ENCODE data around the gene BANP. TPM values are rescaled to one million over a fixed set of nuclear protein-coding genes. Genes with fewer than 3 reads are reported as not detected.
"Not testable (repeated sequence)": the region's sequence is repeated elsewhere in the genome, so short reads cannot be mapped to it uniquely, and the experiment has no call there.

Gene BANP
- total and polyA plus RNA-seq, 2 experiments from 2014 or later, result 14.8 TPM

DNA sequence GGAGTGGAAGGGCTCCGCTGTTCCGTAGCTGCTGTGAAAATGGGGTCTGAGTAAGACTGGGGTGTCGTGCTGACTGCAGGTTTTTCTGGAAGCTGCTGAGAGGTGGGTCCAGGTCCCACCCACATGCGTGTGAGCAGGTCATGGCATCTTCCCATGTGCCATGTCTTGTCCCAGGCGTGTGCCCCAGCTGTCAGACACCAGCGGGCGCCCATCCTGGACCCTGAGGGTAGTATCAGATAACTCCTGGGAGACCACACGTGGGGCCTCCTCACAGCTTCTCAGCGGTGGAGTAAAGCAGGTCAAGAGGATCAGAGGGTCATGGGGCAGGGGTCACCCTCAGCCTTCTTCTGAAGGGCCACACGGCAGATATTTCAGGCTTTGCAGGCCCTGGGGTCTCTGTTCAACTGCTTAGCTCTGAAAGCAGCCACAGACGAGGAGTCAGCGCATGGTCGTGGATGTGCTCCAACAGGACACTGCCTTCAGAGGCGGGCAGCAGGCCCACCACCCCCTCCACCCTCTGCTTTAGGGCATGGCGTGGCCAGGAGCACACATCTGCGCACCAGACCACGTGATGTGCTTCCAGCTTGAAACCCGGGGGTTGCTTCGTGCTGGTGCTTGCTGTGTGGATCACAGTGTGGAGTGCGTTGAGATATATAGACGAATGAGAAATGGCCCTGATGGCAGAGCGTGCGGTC, 68.7 kb downstream of the BANP start:
- H3F3A ChIP-seq (ENCODE audit: insufficient read depth), result peaks cover 10% of the 10 kb centered on the region
- 90% methylated on average over 23 of the region's 23 CpGs for WGBS, 2 experiments (ENCODE audit: low coverage in 1 of 2, low lambda C conversion rate in 2 of 2, missing lambda C conversion rate in 2 of 2)
- no peak overlapping the region for H3K4me2 ChIP-seq (ENCODE audit: unreplicated experiment)
- no peaks in the 10 kb centered on the region for H3K9me3 ChIP-seq (ENCODE audit: low read depth)
- H2AFZ ChIP-seq, result no peak overlapping the region
- TF ChIP-seq EZH2phosphoT487 (IDR thresholded peaks at IDR 0.05; ENCODE audit: insufficient read depth, low read depth), result no peak
- TF ChIP-seq EZH2 (IDR thresholded peaks at IDR 0.05; ENCODE audit: insufficient read depth, poor library complexity, severe bottlenecking), result no peak
- H3K4me1 ChIP-seq (ENCODE audit: insufficient read depth), result peaks cover 8% of the 10 kb centered on the region
- H3K36me3 ChIP-seq (ENCODE audit: low read depth), result no peaks in the 10 kb centered on the region
- in situ Hi-C loops (cut with MboI), result no loop called here
- no peak for DNase-seq
- no peak overlapping the region for H3K9ac ChIP-seq
- no peaks in the 10 kb centered on the region for H4K20me1 ChIP-seq (ENCODE audit: insufficient read depth)
- no peaks in the 10 kb centered on the region for H3K9me2 ChIP-seq (ENCODE audit: insufficient read depth)
- no peak overlapping the region for H3K27ac ChIP-seq
- no peaks in the 10 kb centered on the region for H3K27me3 ChIP-seq (replicated peaks; ENCODE audit: insufficient read depth)
- no peak overlapping the region for H3K4me3 ChIP-seq
- no peaks in the 10 kb centered on the region for H3K79me2 ChIP-seq (ENCODE audit: insufficient read depth)

DNA sequence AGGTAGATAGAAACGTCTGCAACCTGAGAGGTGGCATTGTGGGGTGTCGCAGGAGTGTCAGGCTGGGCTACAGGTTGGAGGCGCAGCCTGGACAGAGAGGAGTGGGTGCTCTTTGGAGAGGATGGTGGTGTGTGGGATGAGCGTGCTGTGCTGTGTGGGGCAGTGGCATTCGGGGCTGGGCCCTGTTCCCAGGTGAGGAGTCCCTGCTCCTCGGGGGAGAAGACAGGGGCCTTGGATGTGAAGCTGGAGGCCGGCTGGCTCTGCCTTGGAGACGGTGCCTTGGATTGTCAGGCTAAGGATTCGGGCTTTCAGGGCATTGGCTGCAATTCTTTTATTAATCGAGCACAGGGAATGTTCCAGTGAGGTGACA, 69.3 kb downstream of the BANP start:
- Histone ChIP-seq H3K9ac (no peak overlapping the region), H3F3A (ENCODE audit: insufficient read depth) (peaks cover 13% of the 10 kb centered on the region), H3K9me2 (ENCODE audit: insufficient read depth) (no peaks in the 10 kb centered on the region), H3K79me2 (ENCODE audit: insufficient read depth) (no peaks in the 10 kb centered on the region), H2AFZ (no peak overlapping the region), H3K27me3 (replicated peaks; ENCODE audit: insufficient read depth) (no peaks in the 10 kb centered on the region), H4K20me1 (ENCODE audit: insufficient read depth) (no peaks in the 10 kb centered on the region), H3K9me3 (ENCODE audit: low read depth) (no peaks in the 10 kb centered on the region), H3K36me3 (ENCODE audit: low read depth) (no peaks in the 10 kb centered on the region), H3K4me1 (ENCODE audit: insufficient read depth) (peaks cover 11% of the 10 kb centered on the region), H3K4me2 (ENCODE audit: unreplicated experiment) (no peak overlapping the region), H3K4me3 (no peak overlapping the region), H3K27ac (no peak overlapping the region)
- in situ Hi-C loops (cut with MboI), result no loop called here
- no peak for DNase-seq
- 87 to 90% methylated on average over 7 to 10 of the region's 10 CpGs for WGBS, 2 experiments (ENCODE audit: low coverage in 1 of 2, low lambda C conversion rate in 2 of 2, missing lambda C conversion rate in 2 of 2)
- TF ChIP-seq EZH2 (IDR thresholded peaks at IDR 0.05; ENCODE audit: insufficient read depth, poor library complexity, severe bottlenecking), result no peak
- no peak for TF ChIP-seq EZH2phosphoT487 (IDR thresholded peaks at IDR 0.05; ENCODE audit: insufficient read depth, low read depth)

DNA sequence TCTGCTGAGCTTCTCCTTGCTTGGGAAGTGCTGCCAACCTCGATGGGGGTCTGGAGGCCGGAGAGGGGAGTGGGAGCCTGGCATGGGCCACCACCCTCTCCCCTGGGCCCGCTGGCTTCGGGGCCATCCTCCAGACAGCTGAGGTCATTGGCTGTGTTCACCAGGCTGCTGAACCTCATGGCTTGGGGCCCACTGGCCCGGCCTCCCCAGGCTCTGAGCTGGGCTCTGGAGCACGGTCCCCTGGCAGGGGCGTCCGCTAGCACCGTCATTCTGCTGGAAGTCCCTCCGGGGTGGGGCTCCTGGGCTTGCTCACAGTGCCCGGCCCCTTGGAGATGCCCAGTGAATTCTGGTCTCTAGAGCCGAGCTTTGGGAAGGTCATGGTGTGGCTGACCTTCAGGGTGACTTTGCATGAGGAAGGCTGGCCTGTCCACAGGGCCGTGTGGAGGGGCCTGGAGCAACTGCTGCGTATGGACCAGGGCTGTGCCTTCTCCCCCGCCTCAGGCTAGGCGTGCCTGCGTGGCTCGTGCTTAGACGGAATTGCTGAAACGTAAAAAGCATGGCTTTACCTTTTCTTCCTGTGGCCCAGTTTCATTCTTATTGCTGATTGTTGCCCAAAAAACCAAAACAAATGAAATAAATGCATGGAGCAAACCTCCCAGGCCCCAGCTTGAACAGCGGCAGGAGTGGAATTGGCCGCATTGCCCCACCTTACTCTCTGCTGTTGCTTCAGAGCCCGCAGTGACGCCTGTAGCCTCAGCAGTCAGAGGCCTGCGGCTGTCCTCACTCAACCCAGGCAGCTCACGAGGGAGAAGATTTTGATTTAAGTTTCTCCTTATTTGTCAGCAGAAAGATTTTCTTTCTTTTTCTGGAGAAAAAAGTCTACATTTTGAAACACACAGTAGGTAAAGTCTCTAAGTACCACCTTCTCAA, 70.1 kb downstream of the BANP start:
- H3K9me3 ChIP-seq (ENCODE audit: low read depth); H3K4me3 ChIP-seq; H3K36me3 ChIP-seq (ENCODE audit: low read depth); H3K9ac ChIP-seq; H3K9me2 ChIP-seq (ENCODE audit: insufficient read depth); in situ Hi-C loops (cut with MboI); H3K27me3 ChIP-seq (replicated peaks; ENCODE audit: insufficient read depth); H3K4me2 ChIP-seq (ENCODE audit: unreplicated experiment); H3K27ac ChIP-seq; H3K79me2 ChIP-seq (ENCODE audit: insufficient read depth); H4K20me1 ChIP-seq (ENCODE audit: insufficient read depth); H2AFZ ChIP-seq; DNase-seq: not testable (repeated sequence)
- H3K4me1 ChIP-seq (ENCODE audit: insufficient read depth), result peaks cover 13% of the 10 kb centered on the region
- H3F3A ChIP-seq (ENCODE audit: insufficient read depth), result peaks cover 15% of the 10 kb centered on the region
- 69 to 76% methylated on average over 25 to 26 of the region's 26 CpGs for WGBS, 2 experiments (ENCODE audit: low coverage in 1 of 2, low lambda C conversion rate in 2 of 2, missing lambda C conversion rate in 2 of 2)

DNA sequence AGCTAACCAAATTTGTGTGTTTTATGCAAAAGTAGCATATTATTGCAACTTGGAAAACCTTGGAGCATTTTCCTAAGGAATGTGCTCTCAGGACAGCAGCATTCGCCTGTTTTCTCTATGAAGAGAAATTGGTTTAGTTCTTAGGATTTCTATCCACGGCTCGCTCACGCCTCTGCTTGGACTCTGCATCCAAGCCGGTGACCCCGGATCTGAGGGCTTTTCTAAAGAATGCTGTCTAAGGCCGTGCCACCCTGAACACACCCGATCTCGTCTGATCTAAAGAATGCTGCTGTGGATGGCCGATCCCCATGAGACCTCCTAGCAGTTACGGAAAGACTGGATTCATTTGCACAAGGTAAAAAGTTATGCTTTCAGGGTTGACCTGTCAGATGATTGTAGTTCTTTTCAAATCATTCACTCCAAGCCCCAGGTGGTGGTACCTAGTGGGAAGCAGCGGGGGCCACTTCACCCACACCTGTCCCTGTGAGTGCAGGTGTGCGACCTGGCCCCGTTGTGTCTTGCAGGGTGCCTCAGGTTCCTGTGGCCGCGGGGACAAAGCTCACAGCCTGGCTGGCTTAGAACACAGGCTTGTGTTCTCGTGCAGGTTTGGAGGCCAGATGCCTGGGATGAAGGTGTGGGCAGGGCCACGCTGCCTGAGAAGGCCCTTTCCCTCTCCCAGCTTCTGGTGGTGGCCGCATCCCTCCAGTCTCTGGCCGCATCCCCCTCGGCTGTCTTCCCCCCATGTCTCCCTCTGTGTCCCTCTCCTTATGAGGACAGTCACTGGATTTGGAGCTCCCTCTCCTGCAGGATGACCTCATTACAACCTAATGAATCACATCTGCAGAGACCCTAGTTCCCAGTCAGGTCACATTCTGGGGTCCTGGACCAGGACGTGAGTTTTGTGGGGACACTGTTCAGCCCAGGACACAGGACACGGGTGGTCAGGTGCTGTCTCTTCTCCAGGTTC, 71.1 kb downstream of the BANP start:
- WGBS, 2 experiments (ENCODE audit: low coverage in 1 of 2, low lambda C conversion rate in 2 of 2, missing lambda C conversion rate in 2 of 2), result 87 to 88% methylated on average over 23 of the region's 23 CpGs
- Histone ChIP-seq H3K4me3 (no peak overlapping the region), H3K27ac (no peak overlapping the region), H3K79me2 (ENCODE audit: insufficient read depth) (no peaks in the 10 kb centered on the region), H3F3A (ENCODE audit: insufficient read depth) (peaks cover 15% of the 10 kb centered on the region), H4K20me1 (ENCODE audit: insufficient read depth) (no peaks in the 10 kb centered on the region), H3K4me1 (ENCODE audit: insufficient read depth) (peaks cover 13% of the 10 kb centered on the region), H3K9me3 (ENCODE audit: low read depth) (no peaks in the 10 kb centered on the region), H3K9me2 (ENCODE audit: insufficient read depth) (no peaks in the 10 kb centered on the region), H3K36me3 (ENCODE audit: low read depth) (no peaks in the 10 kb centered on the region), H3K4me2 (ENCODE audit: unreplicated experiment) (no peak overlapping the region), H3K9ac (no peak overlapping the region), H2AFZ (no peak overlapping the region), H3K27me3 (replicated peaks; ENCODE audit: insufficient read depth) (no peaks in the 10 kb centered on the region)
- no peak for DNase-seq
- in situ Hi-C loops (cut with MboI), result no loop called here
- TF ChIP-seq EZH2phosphoT487 (IDR thresholded peaks at IDR 0.05; ENCODE audit: insufficient read depth, low read depth) (no peak), EZH2 (IDR thresholded peaks at IDR 0.05; ENCODE audit: insufficient read depth, poor library complexity, severe bottlenecking) (no peak)

Data from GM23248 (cell line).